HG03095 (cell line): ENCODE data around the gene LGR4.
"Not testable (repeated sequence)": the region's sequence is repeated elsewhere in the genome, so short reads cannot be mapped to it uniquely, and the experiment has no call there.

Experiments used
- ATAC-seq: cut with Tn5 transposase; IDR thresholded peaks from one replicate; pipeline ENCODE4 v1.9.1; 2021; ENCODE audit warnings: moderate library complexity; ENCODE audit not compliant: unreplicated experiment

The LGR4 gene

GRCh38 chr11:27460158-27460978, 12.2 kb downstream of the LGR4 start:
- no peak for ATAC-seq

DNA sequence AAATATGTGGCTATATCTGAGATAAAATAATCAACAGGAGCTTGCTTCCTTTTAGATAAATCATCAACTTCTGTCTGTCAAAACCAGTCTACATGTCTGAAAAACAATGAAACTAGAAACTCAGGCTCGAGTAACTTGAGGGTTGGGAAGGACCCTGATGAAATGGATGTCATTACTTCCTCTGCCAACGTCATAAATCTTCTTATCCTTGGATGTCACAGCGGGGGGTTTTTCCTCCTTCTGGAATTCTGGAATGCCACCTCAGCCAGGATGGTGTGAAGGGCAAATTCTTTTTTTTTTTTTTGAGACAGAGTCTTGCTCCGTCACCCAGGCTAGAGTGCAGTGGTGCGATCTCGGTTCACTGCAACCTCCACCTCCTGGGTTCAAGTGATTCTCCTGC, 13.4 kb downstream of the LGR4 start:
- no peak for ATAC-seq

DNA sequence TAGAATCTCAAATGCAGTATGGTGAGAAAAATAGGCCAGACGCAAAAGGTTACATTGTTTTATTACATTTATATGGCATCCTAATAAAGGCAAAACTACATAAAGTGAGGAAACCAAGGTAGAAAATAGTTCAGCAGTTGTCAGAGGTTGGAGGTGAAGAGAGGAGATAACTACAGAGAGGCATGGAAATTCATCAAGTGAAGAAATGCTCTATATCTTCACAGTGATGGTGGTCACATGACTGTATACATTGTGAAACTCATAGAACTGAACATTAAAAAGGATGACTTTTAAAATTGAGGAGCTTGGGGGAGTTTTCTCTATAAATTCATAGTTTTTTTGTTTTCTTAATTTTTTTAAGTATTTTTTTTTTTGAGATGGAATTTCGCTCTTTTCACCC, 14.4 kb downstream of the LGR4 start:
- no peak for ATAC-seq

- no peak for ATAC-seq
Measured at GRCh38 chr11:27456795-27457329, 15.7 kb downstream of the LGR4 start.

DNA sequence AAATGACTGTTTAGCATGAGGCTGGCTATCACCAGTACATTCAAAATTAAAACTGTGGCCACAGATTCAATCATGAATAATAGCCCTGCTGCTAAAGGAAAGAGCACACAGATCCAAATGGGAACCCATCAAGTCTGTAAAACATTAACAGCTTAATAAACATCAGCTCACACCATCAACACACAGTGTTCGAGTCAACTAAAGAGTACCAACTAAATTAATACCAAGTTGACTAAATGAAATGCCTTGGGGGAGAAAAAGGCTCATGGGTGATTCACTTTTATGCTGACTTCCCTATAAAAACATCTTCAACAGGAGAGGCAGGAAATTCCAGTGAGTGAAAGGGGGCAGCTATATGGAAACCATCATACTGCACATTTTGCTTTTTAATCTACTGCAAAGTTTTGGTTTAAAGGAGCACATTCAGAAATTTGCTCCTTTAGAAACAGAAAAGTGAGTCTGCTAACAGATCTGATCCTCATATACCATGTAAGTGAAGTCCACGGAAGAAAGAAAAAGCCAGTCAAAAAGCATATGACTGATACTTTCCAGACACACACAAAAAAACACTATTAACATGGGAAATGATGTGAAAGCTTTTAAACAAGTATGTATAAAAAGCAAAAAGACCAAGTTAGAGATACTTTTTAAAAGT, 16.3 kb downstream of the LGR4 start:
- ATAC-seq: no peak

DNA sequence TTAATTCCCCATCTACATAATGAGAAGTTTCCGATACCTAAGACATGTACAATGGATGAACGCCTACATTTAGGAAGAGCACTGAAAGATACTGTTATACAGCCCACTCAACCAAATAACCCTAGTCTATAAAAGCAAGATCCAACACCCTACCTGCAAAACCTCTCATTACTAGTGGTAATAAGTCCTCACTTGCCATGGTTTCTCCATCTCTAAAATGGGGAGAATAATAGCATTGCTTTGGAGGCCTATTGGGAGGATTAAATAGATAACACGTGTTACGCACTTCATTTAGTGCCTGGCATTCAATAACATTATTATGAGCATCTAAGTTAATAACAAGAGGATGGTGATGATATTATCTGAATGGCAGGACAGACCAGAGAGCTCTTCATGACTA, 16.9 kb downstream of the LGR4 start:
- no peak for ATAC-seq

- no peak for ATAC-seq
Measured at GRCh38 chr11:27453701-27454100, 18.9 kb downstream of the LGR4 start.

- no peak for ATAC-seq
Measured at GRCh38 chr11:27452147-27452546, 20.4 kb downstream of the LGR4 start.

- ATAC-seq: no peak
Measured at GRCh38 chr11:27451244-27451965, 21.2 kb downstream of the LGR4 start.

GRCh38 chr11:27448184-27448540, 24.4 kb downstream of the LGR4 start:
- not testable (repeated sequence) for ATAC-seq

DNA sequence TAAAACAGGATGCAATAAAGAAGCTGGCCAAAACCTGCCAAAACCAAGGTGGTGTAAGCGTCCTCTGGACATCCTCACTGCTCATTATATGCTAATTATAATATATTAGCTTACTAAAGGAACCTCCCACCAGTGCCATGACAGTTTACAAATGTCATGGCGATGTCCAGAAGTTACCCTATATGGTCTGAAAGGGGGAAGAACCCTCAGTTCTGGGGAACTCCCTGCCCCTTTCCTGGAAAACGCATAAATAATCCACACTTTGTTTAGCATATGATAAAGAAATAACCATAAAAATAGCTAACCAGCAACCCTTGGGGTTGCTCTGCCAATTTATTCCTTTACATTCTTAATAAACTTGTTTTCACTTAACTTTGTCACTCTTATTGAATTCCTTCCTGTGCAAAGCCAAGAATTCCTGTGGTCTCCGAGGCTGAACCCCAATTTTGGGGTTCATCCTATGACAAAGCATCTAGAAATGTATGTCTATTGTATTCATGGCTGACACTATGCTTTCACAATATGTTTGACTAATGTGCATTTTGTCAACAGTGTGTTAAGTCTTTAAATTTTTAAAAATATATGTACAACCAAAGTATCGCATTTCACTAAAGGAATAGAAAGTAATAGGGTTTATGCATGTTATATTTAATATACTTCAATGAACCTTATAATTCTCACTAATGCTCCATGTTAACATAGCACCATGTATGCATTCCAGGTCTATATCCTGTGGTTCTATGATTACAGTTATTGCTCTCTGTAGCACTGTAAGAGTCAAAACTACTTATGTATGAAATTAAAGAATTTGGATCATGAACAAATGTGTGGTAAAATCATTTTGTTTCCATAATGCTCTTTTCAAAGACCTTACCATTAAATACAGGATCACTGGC, 25.1 kb downstream of the LGR4 start:
- ATAC-seq: no peak

- ATAC-seq: no peak
Measured at GRCh38 chr11:27445625-27446024, 27.0 kb downstream of the LGR4 start.

GRCh38 chr11:27444801-27445215, 27.8 kb downstream of the LGR4 start:
- ATAC-seq: no peak

- no peak for ATAC-seq
Measured at GRCh38 chr11:27443746-27444507, 28.7 kb downstream of the LGR4 start.

- no peak for ATAC-seq
Measured at GRCh38 chr11:27443227-27443626, 29.4 kb downstream of the LGR4 start.

DNA sequence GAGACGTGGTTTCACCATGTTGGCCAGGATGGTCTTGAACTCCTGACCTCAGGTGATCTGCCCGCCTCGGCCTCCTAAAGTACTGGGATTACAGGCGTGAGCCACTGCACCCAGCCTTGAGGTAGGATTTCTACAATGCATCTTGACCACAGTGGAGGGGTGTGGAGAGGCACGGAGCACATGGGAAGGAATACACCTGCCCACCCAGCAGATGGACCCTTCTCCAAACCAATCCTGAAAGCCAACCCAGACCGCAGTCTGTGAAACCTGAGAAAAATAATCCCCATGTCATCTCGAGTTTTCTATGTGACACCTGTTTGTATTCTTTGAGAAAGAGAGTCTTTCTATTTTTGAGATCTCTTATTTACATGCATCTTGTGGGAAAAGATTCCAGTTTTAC, 32.5 kb downstream of the LGR4 start:
- no peak for ATAC-seq

GRCh38 chr11:27438595-27438981, 34.0 kb downstream of the LGR4 start:
- ATAC-seq: no peak

GRCh38 chr11:27437829-27438594, 34.6 kb downstream of the LGR4 start:
- ATAC-seq: no peak

- ATAC-seq: no peak
Measured at GRCh38 chr11:27436916-27437315, 35.7 kb downstream of the LGR4 start.
